ENCODE results near the gene CEP112.
"Not testable (repeated sequence)": the region's sequence is repeated elsewhere in the genome, so short reads cannot be mapped to it uniquely, and the experiment has no call there.

Gene CEP112

GRCh38 chr17:65855675-65856074 is 336.3 kb downstream of the CEP112 start:
- no peak overlapping the region for H3K9ac ChIP-seq (ENCODE audit: insufficient read length)
- no peak overlapping the region for H3K4me3 ChIP-seq
- DNase-seq (ENCODE audit: low read depth, low spot score) = no peak
- H3K36me3 ChIP-seq (ENCODE audit: insufficient read depth, low read length) = no peaks in the 10 kb centered on the region
- TF ChIP-seq EZH2 (IDR thresholded peaks at IDR 0.05) (no peak), POLR2AphosphoS5 (IDR thresholded peaks at IDR 0.05; ENCODE audit: borderline replicate concordance, low read depth, low read length) (no peak), FOXP2 (optimal IDR thresholded peaks at IDR 0.05; ENCODE audit: control extremely low read depth, extremely low read length, insufficient read depth) (no peak)
- no peak overlapping the region for H3K27ac ChIP-seq
- no peaks in the 10 kb centered on the region for H3K9me3 ChIP-seq (ENCODE audit: low read depth, low read length)

GRCh38 chr17:65855245-65855644 is 336.7 kb downstream of the CEP112 start:
- Histone ChIP-seq H3K9me3 (ENCODE audit: low read depth, low read length) (no peaks in the 10 kb centered on the region), H3K9ac (ENCODE audit: insufficient read length) (no peak overlapping the region), H3K36me3 (ENCODE audit: insufficient read depth, low read length) (no peaks in the 10 kb centered on the region), H3K4me3 (no peak overlapping the region), H3K27ac (no peak overlapping the region)
- DNase-seq (ENCODE audit: low read depth, low spot score) = no peak
- TF ChIP-seq EZH2 (IDR thresholded peaks at IDR 0.05) (no peak), POLR2AphosphoS5 (IDR thresholded peaks at IDR 0.05; ENCODE audit: borderline replicate concordance, low read depth, low read length) (no peak), FOXP2 (optimal IDR thresholded peaks at IDR 0.05; ENCODE audit: control extremely low read depth, extremely low read length, insufficient read depth) (no peak)

GRCh38 chr17:65853816-65854215 is 338.1 kb downstream of the CEP112 start:
- H3K9ac ChIP-seq (ENCODE audit: insufficient read length) = no peak overlapping the region
- TF ChIP-seq FOXP2 (optimal IDR thresholded peaks at IDR 0.05; ENCODE audit: control extremely low read depth, extremely low read length, insufficient read depth) = no peak
- TF ChIP-seq POLR2AphosphoS5 (IDR thresholded peaks at IDR 0.05; ENCODE audit: borderline replicate concordance, low read depth, low read length) = no peak
- TF ChIP-seq EZH2 (IDR thresholded peaks at IDR 0.05) = no peak
- no peaks in the 10 kb centered on the region for H3K9me3 ChIP-seq (ENCODE audit: low read depth, low read length)
- DNase-seq (ENCODE audit: low read depth, low spot score) = no peak
- H3K4me3 ChIP-seq = no peak overlapping the region
- no peaks in the 10 kb centered on the region for H3K36me3 ChIP-seq (ENCODE audit: insufficient read depth, low read length)
- no peak overlapping the region for H3K27ac ChIP-seq

GRCh38 chr17:65852911-65853310 is 339.0 kb downstream of the CEP112 start:
- no peak overlapping the region for H3K27ac ChIP-seq
- TF ChIP-seq FOXP2 (optimal IDR thresholded peaks at IDR 0.05; ENCODE audit: control extremely low read depth, extremely low read length, insufficient read depth) = no peak
- no peak for TF ChIP-seq EZH2 (IDR thresholded peaks at IDR 0.05)
- TF ChIP-seq POLR2AphosphoS5 (IDR thresholded peaks at IDR 0.05; ENCODE audit: borderline replicate concordance, low read depth, low read length) = no peak
- no peaks in the 10 kb centered on the region for H3K9me3 ChIP-seq (ENCODE audit: low read depth, low read length)
- no peak overlapping the region for H3K9ac ChIP-seq (ENCODE audit: insufficient read length)
- no peaks in the 10 kb centered on the region for H3K36me3 ChIP-seq (ENCODE audit: insufficient read depth, low read length)
- no peak for DNase-seq (ENCODE audit: low read depth, low spot score)
- no peak overlapping the region for H3K4me3 ChIP-seq

GRCh38 chr17:65851965-65852736 is 339.8 kb downstream of the CEP112 start:
- Histone ChIP-seq H3K36me3 (ENCODE audit: insufficient read depth, low read length) (no peaks in the 10 kb centered on the region), H3K27ac (no peak overlapping the region), H3K4me3 (no peak overlapping the region), H3K9me3 (ENCODE audit: low read depth, low read length) (no peaks in the 10 kb centered on the region), H3K9ac (ENCODE audit: insufficient read length) (no peak overlapping the region)
- DNase-seq (ENCODE audit: low read depth, low spot score) = no peak
- no peak for TF ChIP-seq POLR2AphosphoS5 (IDR thresholded peaks at IDR 0.05; ENCODE audit: borderline replicate concordance, low read depth, low read length)
- no peak for TF ChIP-seq EZH2 (IDR thresholded peaks at IDR 0.05)
- TF ChIP-seq FOXP2 (optimal IDR thresholded peaks at IDR 0.05; ENCODE audit: control extremely low read depth, extremely low read length, insufficient read depth) = no peak

GRCh38 chr17:65850486-65850885 is 341.4 kb downstream of the CEP112 start:
- DNase-seq (ENCODE audit: low read depth, low spot score) = no peak
- Histone ChIP-seq H3K36me3 (ENCODE audit: insufficient read depth, low read length) (no peaks in the 10 kb centered on the region), H3K9me3 (ENCODE audit: low read depth, low read length) (no peaks in the 10 kb centered on the region), H3K4me3 (no peak overlapping the region), H3K9ac (ENCODE audit: insufficient read length) (no peak overlapping the region), H3K27ac (no peak overlapping the region)
- no peak for TF ChIP-seq POLR2AphosphoS5 (IDR thresholded peaks at IDR 0.05; ENCODE audit: borderline replicate concordance, low read depth, low read length)
- TF ChIP-seq EZH2 (IDR thresholded peaks at IDR 0.05) = no peak

GRCh38 chr17:65848751-65849150 is 343.2 kb downstream of the CEP112 start:
- Histone ChIP-seq H3K4me3 (no peak overlapping the region), H3K36me3 (ENCODE audit: insufficient read depth, low read length) (no peaks in the 10 kb centered on the region), H3K9me3 (ENCODE audit: low read depth, low read length) (no peaks in the 10 kb centered on the region), H3K27ac (no peak overlapping the region), H3K9ac (ENCODE audit: insufficient read length) (no peak overlapping the region)
- TF ChIP-seq FOXP2 (optimal IDR thresholded peaks at IDR 0.05; ENCODE audit: control extremely low read depth, extremely low read length, insufficient read depth) = no peak
- no peak for TF ChIP-seq POLR2AphosphoS5 (IDR thresholded peaks at IDR 0.05; ENCODE audit: borderline replicate concordance, low read depth, low read length)
- TF ChIP-seq EZH2 (IDR thresholded peaks at IDR 0.05) = no peak
- no peak for DNase-seq (ENCODE audit: low read depth, low spot score)

- Histone ChIP-seq H3K9ac (ENCODE audit: insufficient read length) (no peak overlapping the region), H3K27ac (no peak overlapping the region), H3K9me3 (ENCODE audit: low read depth, low read length) (no peaks in the 10 kb centered on the region), H3K36me3 (ENCODE audit: insufficient read depth, low read length) (no peaks in the 10 kb centered on the region), H3K4me3 (no peak overlapping the region)
- TF ChIP-seq EZH2 (IDR thresholded peaks at IDR 0.05) (no peak), FOXP2 (optimal IDR thresholded peaks at IDR 0.05; ENCODE audit: control extremely low read depth, extremely low read length, insufficient read depth) (no peak), POLR2AphosphoS5 (IDR thresholded peaks at IDR 0.05; ENCODE audit: borderline replicate concordance, low read depth, low read length) (no peak)
- DNase-seq (ENCODE audit: low read depth, low spot score) = no peak
Observed at GRCh38 chr17:65841089-65841488, 350.8 kb downstream of the CEP112 start.

GRCh38 chr17:65837232-65837631 is 354.7 kb downstream of the CEP112 start:
- not testable (repeated sequence) for H3K27ac ChIP-seq; DNase-seq (ENCODE audit: low read depth, low spot score); H3K9me3 ChIP-seq (ENCODE audit: low read depth, low read length); H3K4me3 ChIP-seq; H3K9ac ChIP-seq (ENCODE audit: insufficient read length); H3K36me3 ChIP-seq (ENCODE audit: insufficient read depth, low read length)

All from SK-N-MC (cell line).